ENCODE measurements around the gene PTTG1IP.

DNA sequence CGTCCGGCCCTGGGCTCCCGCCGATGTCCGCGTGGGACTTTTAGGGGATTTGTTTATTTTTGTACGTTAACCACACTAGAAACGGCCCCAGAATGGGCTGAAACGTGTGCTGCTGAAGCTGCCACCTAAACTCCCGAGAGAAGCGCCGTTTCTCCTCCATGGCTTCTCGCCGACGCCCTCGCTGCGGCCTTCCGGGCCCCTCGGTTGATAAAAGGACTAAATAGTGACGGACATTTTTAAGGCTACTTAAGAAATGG is 678 bp upstream of the PTTG1IP start:
- TF ChIP-seq, protein P1, sequence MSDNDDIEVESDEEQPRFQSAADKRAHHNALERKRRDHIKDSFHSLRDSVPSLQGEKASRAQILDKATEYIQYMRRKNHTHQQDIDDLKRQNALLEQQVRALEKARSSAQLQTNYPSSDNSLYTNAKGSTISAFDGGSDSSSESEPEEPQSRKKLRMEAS (IDR thresholded peaks at IDR 0.05; ENCODE audit: low read depth, low read length), result no peak
- TF ChIP-seq, protein P2, sequence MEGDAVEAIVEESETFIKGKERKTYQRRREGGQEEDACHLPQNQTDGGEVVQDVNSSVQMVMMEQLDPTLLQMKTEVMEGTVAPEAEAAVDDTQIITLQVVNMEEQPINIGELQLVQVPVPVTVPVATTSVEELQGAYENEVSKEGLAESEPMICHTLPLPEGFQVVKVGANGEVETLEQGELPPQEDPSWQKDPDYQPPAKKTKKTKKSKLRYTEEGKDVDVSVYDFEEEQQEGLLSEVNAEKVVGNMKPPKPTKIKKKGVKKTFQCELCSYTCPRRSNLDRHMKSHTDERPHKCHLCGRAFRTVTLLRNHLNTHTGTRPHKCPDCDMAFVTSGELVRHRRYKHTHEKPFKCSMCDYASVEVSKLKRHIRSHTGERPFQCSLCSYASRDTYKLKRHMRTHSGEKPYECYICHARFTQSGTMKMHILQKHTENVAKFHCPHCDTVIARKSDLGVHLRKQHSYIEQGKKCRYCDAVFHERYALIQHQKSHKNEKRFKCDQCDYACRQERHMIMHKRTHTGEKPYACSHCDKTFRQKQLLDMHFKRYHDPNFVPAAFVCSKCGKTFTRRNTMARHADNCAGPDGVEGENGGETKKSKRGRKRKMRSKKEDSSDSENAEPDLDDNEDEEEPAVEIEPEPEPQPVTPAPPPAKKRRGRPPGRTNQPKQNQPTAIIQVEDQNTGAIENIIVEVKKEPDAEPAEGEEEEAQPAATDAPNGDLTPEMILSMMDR (IDR thresholded peaks at IDR 0.05; ENCODE audit: low read depth, low read length), result no peak
- no peak for TF ChIP-seq POLR2A (IDR thresholded peaks at IDR 0.05; ENCODE audit: extremely low read depth, insufficient read length)
